Measurements from ENCODE around the gene OTX1. TPM values are rescaled to one million over a fixed set of nuclear protein-coding genes. Genes with fewer than 3 reads are reported as not detected.

The OTX1 gene
- total and polyA plus RNA-seq, 9 of the 15 experiments (the other 6 are each of a cell fraction or from before 2014, with no cell fraction given) = 0.18 to 7.1 (median 0.58) TPM

GRCh38 chr2:63050334-63051041 lies at the start of gene OTX1 (continued):
- no peak for TF ChIP-seq FOXK2 (conservative IDR thresholded peaks at IDR 0.05 in 1 of 2, IDR thresholded peaks at IDR 0.05 in 1 of 2; ENCODE audit: low read depth in 2 of 2)
- TF ChIP-seq POLR2H (tag; IDR thresholded peaks at IDR 0.05; ENCODE audit: low read depth) = peak; percentile 48; the same call in 1 of the 2 replicates
- peak; percentile 80 for TF ChIP-seq HNRNPLL (IDR thresholded peaks at IDR 0.05; ENCODE audit: low read depth, low read length, poor library complexity, severe bottlenecking)
- peak; percentile 47; the same call in 1 of the 2 replicates for TF ChIP-seq RFX1 (IDR thresholded peaks at IDR 0.05)
- no peak for TF ChIP-seq ZNF79 (CRISPR knock-in tag; IDR thresholded peaks at IDR 0.05; ENCODE audit: low read depth)
- TF ChIP-seq ETS2 (tag; IDR thresholded peaks at IDR 0.05; ENCODE audit: borderline replicate concordance, poor library complexity, severe bottlenecking) = no peak
- TF ChIP-seq JUND (IDR thresholded peaks at IDR 0.05; ENCODE audit: borderline replicate concordance, low read depth, low read length) = no peak
- no peak for TF ChIP-seq JUND (tag; IDR thresholded peaks at IDR 0.05; ENCODE audit: borderline replicate concordance, low read depth, low read length)
- peak; percentile 54; the same call in 1 of the 2 replicates for TF ChIP-seq ZNF121 (CRISPR knock-in tag; conservative IDR thresholded peaks at IDR 0.05)
- TF ChIP-seq ZNF212 (CRISPR knock-in tag; IDR thresholded peaks at IDR 0.05) = no peak
- TF ChIP-seq LARP7 (IDR thresholded peaks at IDR 0.05) = no peak
- TF ChIP-seq ZNF354B (CRISPR knock-in tag; IDR thresholded peaks at IDR 0.05) = no peak
- no peak for TF ChIP-seq ETV1 (tag; conservative IDR thresholded peaks at IDR 0.05; ENCODE audit: low read depth)
- TF ChIP-seq USF2 (CRISPR knock-in tag; IDR thresholded peaks at IDR 0.05) = no peak
- TF ChIP-seq, protein P1, sequence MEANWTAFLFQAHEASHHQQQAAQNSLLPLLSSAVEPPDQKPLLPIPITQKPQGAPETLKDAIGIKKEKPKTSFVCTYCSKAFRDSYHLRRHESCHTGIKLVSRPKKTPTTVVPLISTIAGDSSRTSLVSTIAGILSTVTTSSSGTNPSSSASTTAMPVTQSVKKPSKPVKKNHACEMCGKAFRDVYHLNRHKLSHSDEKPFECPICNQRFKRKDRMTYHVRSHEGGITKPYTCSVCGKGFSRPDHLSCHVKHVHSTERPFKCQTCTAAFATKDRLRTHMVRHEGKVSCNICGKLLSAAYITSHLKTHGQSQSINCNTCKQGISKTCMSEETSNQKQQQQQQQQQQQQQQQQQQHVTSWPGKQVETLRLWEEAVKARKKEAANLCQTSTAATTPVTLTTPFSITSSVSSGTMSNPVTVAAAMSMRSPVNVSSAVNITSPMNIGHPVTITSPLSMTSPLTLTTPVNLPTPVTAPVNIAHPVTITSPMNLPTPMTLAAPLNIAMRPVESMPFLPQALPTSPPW (CRISPR knock-in tag; IDR thresholded peaks at IDR 0.05) = peak; percentile 99
